ENCODE data around the gene ELOB.

- no peak for TF ChIP-seq POLR2A (IDR thresholded peaks at IDR 0.05; ENCODE audit: low read depth, low read length)
- TF ChIP-seq ZBTB40 (IDR thresholded peaks at IDR 0.05; ENCODE audit: borderline replicate concordance), result no peak
- TF ChIP-seq, protein P1, sequence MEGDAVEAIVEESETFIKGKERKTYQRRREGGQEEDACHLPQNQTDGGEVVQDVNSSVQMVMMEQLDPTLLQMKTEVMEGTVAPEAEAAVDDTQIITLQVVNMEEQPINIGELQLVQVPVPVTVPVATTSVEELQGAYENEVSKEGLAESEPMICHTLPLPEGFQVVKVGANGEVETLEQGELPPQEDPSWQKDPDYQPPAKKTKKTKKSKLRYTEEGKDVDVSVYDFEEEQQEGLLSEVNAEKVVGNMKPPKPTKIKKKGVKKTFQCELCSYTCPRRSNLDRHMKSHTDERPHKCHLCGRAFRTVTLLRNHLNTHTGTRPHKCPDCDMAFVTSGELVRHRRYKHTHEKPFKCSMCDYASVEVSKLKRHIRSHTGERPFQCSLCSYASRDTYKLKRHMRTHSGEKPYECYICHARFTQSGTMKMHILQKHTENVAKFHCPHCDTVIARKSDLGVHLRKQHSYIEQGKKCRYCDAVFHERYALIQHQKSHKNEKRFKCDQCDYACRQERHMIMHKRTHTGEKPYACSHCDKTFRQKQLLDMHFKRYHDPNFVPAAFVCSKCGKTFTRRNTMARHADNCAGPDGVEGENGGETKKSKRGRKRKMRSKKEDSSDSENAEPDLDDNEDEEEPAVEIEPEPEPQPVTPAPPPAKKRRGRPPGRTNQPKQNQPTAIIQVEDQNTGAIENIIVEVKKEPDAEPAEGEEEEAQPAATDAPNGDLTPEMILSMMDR (IDR thresholded peaks at IDR 0.05 in 2 of 3, conservative IDR thresholded peaks at IDR 0.05 in 1 of 3; ENCODE audit: control insufficient read depth in 2 of 3, extremely low read depth in 1 of 3, insufficient read depth in 1 of 3, low read depth in 3 of 3, low read length in 3 of 3), result no peak
- no peak for TF ChIP-seq CBX5 (IDR thresholded peaks at IDR 0.05; ENCODE audit: low read depth)
- no peak for TF ChIP-seq ATF7 (IDR thresholded peaks at IDR 0.05; ENCODE audit: low read depth)
- no peak for TF ChIP-seq BACH1 (IDR thresholded peaks at IDR 0.05; ENCODE audit: borderline replicate concordance)
- TF ChIP-seq, protein P2, sequence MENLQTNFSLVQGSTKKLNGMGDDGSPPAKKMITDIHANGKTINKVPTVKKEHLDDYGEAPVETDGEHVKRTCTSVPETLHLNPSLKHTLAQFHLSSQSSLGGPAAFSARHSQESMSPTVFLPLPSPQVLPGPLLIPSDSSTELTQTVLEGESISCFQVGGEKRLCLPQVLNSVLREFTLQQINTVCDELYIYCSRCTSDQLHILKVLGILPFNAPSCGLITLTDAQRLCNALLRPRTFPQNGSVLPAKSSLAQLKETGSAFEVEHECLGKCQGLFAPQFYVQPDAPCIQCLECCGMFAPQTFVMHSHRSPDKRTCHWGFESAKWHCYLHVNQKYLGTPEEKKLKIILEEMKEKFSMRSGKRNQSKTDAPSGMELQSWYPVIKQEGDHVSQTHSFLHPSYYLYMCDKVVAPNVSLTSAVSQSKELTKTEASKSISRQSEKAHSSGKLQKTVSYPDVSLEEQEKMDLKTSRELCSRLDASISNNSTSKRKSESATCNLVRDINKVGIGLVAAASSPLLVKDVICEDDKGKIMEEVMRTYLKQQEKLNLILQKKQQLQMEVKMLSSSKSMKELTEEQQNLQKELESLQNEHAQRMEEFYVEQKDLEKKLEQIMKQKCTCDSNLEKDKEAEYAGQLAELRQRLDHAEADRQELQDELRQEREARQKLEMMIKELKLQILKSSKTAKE (IDR thresholded peaks at IDR 0.05; ENCODE audit: low read depth, poor library complexity, severe bottlenecking), result no peak
- no peak for TF ChIP-seq POLR2AphosphoS2 (IDR thresholded peaks at IDR 0.05; ENCODE audit: low read depth, low read length)
- no peak for TF ChIP-seq TAF1 (IDR thresholded peaks at IDR 0.05; ENCODE audit: borderline replicate concordance, low read depth, low read length)
- no peak for TF ChIP-seq EZH2 (IDR thresholded peaks at IDR 0.05; ENCODE audit: borderline replicate concordance, control insufficient read depth, low read depth, low read length)
- TF ChIP-seq BCLAF1 (IDR thresholded peaks at IDR 0.05), result no peak
- TF ChIP-seq EGR1 (IDR thresholded peaks at IDR 0.05; ENCODE audit: borderline replicate concordance in 1 of 2, low read depth in 2 of 2, low read length in 2 of 2), result no peak
- no peak for TF ChIP-seq DPF2 (IDR thresholded peaks at IDR 0.05)
These were observed 28.2 kb downstream of the ELOB start for GRCh38 chr16:2748757-2749455.
